H1 (cell line): ENCODE measurements around the gene RAD51B. TPM values are rescaled to one million over a fixed set of nuclear protein-coding genes. Genes with fewer than 3 reads are reported as not detected.

ENCODE experiments used
- CTCF ChIA-PET: fragments of 300-600 bp; sonication (Branson Sonifier 250); formaldehyde crosslinking; loops from one replicate; lab custom pipeline; 2021; ENCODE audit not compliant: partially characterized antibody; lab: Charles Lee
- POLR2A ChIA-PET: fragments of 300-600 bp; sonication (Branson Sonifier 250); formaldehyde crosslinking; loops from one replicate; lab custom pipeline; 2021; ENCODE audit warnings: inconsistent platforms; ENCODE audit not compliant: partially characterized antibody; lab: Charles Lee
- DNase-seq, 2 experiments: peaks; one replicate each; pipeline versions ENCODE4 v3.0.0 to v3.0.0-alpha.2; 2010 to 2022; ENCODE audit warnings: low spot score in 2 of 2, low read depth in 1 of 2, mixed read lengths in 1 of 2
- FAIRE-seq: peaks from 2 replicates; lab custom pipeline; 2011; peaks lifted over from hg19 to GRCh38; lab: Jason Lieb, UNC
- H2AFZ ChIP-seq: 2 replicates; pipeline ENCODE4 v1.8.1; 2012; ENCODE audit warnings: low read length, inconsistent platforms
- H2AK5ac ChIP-seq: 2 replicates; pipeline ENCODE4 v1.6.1; 2013; ENCODE audit warnings: low read depth, low read length
- H2BK120ac ChIP-seq: replicated peaks from 2 replicates; pipeline ENCODE3; 2013; ENCODE audit warnings: low read depth, low read length, inconsistent platforms
- H2BK12ac ChIP-seq: 2 replicates; pipeline ENCODE4 v1.6.1; 2013; ENCODE audit warnings: low read depth, low read length
- H2BK15ac ChIP-seq: 2 replicates; pipeline ENCODE4 v1.6.1; 2013; ENCODE audit warnings: low read length
- H2BK20ac ChIP-seq: 2 replicates; pipeline ENCODE4 v1.6.1; 2013; ENCODE audit warnings: low read length
- H2BK5ac ChIP-seq: 2 replicates; pipeline ENCODE4 v1.6.1; 2013; ENCODE audit warnings: low read depth, low read length
- H3K14ac ChIP-seq: 2 replicates; pipeline ENCODE4 v1.6.1; 2013; ENCODE audit warnings: inconsistent platforms; ENCODE audit not compliant: insufficient read length
- H3K18ac ChIP-seq: 2 replicates; pipeline ENCODE4 v1.6.1; 2013; ENCODE audit warnings: low read length; ENCODE audit errors: extremely low read depth
- H3K23ac ChIP-seq: 2 replicates; pipeline ENCODE4 v1.6.1; 2013; ENCODE audit warnings: inconsistent platforms; ENCODE audit not compliant: insufficient read length
- H3K23me2 ChIP-seq: 2 replicates; pipeline ENCODE4 v1.6.1; 2013; ENCODE audit warnings: low read depth, low read length
- H3K27ac ChIP-seq: 2 replicates; pipeline ENCODE4 v1.6.1; 2011; ENCODE audit warnings: low read depth, low read length, inconsistent platforms
- H3K27me3 ChIP-seq, 4 experiments: replicated peaks in 1 of 4; 1 replicate in 1 of 4; 2 replicates in 3 of 4; pipeline versions ENCODE4 v1.6.1 to v1.8.1; 2011 to 2013; ENCODE audit warnings: low read length in 3 of 4, mild to moderate bottlenecking in 3 of 4, inconsistent platforms in 2 of 4, mixed read lengths in 2 of 4, moderate library complexity in 1 of 4; ENCODE audit not compliant: control insufficient read depth in 3 of 4, insufficient read depth in 3 of 4; ENCODE audit errors: extremely low read depth in 1 of 4
- H3K36me3 ChIP-seq, 4 experiments: 2 replicates each; pipeline versions ENCODE4 v1.6.1 to v1.8.1; 2011 to 2013; ENCODE audit warnings: mild to moderate bottlenecking in 4 of 4, low read length in 3 of 4, moderate library complexity in 2 of 4, control low read depth in 1 of 4, inconsistent platforms in 1 of 4; ENCODE audit not compliant: insufficient read depth in 4 of 4, control insufficient read depth in 2 of 4
- H3K4ac ChIP-seq: replicated peaks from 2 replicates; pipeline ENCODE3; 2013; ENCODE audit warnings: low read length, low read depth, mixed read lengths, inconsistent platforms; ENCODE audit not compliant: insufficient read length
- H3K4me1 ChIP-seq, 4 experiments: replicated peaks in 1 of 4; 1 replicate in 1 of 4; 2 replicates in 3 of 4; pipeline versions ENCODE4 v1.6.1 to v1.8.1; 2011 to 2013; ENCODE audit warnings: low read length in 3 of 4, inconsistent platforms in 2 of 4, mixed read lengths in 1 of 4; ENCODE audit not compliant: insufficient read depth in 4 of 4, control insufficient read depth in 3 of 4
- H3K4me2 ChIP-seq, 2 experiments: 2 replicates each; pipeline versions ENCODE4 v1.6.1 to v1.8.1; 2011 to 2013; ENCODE audit warnings: low read depth in 2 of 2, low read length in 2 of 2, control low read depth in 1 of 2, inconsistent platforms in 1 of 2, mild to moderate bottlenecking in 1 of 2; ENCODE audit not compliant: insufficient read depth in 1 of 2
- H3K4me3 ChIP-seq, 4 experiments: fragments of 200-600, 300-600 bp in 1 of 4; sonication (generic), shearing (Covaris generic), sonication (Bioruptor Twin) in 1 of 4; 2 replicates each; pipeline versions ENCODE4 v1.5.1 to v1.8.1; 2011 to 2016; ENCODE audit warnings: low read length in 4 of 4, low read depth in 3 of 4, control low read depth in 2 of 4, inconsistent platforms in 2 of 4, mild to moderate bottlenecking in 2 of 4, mixed read lengths in 1 of 4, moderate library complexity in 1 of 4; ENCODE audit not compliant: insufficient read depth in 2 of 4; ENCODE audit errors: extremely low read depth in 1 of 4
- H3K56ac ChIP-seq: replicated peaks from 2 replicates; pipeline ENCODE3; 2013; ENCODE audit warnings: low read depth, mild to moderate bottlenecking, mixed read lengths, low read length, inconsistent platforms; ENCODE audit not compliant: insufficient read length
- H3K79me1 ChIP-seq: 2 replicates; pipeline ENCODE4 v1.6.1; 2013; ENCODE audit warnings: low read depth, low read length, control low read depth
- H3K79me2 ChIP-seq, 2 experiments: 2 replicates each; pipeline versions ENCODE4 v1.6.1 to v1.8.1; 2012 to 2013; ENCODE audit warnings: low read length in 2 of 2, mild to moderate bottlenecking in 2 of 2, inconsistent platforms in 1 of 2; ENCODE audit not compliant: insufficient read depth in 2 of 2, control insufficient read depth in 1 of 2
- H3K9ac ChIP-seq, 4 experiments: replicated peaks in 1 of 4; 1 replicate in 1 of 4; 2 replicates in 3 of 4; pipeline versions ENCODE4 v1.6.1 to v1.8.1; 2011 to 2013; ENCODE audit warnings: low read depth in 3 of 4, low read length in 3 of 4, control low read depth in 2 of 4, mild to moderate bottlenecking in 2 of 4, moderate library complexity in 2 of 4, inconsistent platforms in 1 of 4; ENCODE audit errors: extremely low read depth in 1 of 4
- H3K9me3 ChIP-seq, 2 experiments: 2 replicates each; pipeline versions ENCODE4 v1.6.1 to v1.8.1; 2012 to 2013; ENCODE audit warnings: mild to moderate bottlenecking in 2 of 2, moderate library complexity in 2 of 2, control low read depth in 1 of 2, inconsistent platforms in 1 of 2, low read depth in 1 of 2, low read length in 1 of 2, mixed read lengths in 1 of 2; ENCODE audit not compliant: insufficient read depth in 2 of 2
- H4K20me1 ChIP-seq, 2 experiments: replicated peaks in 1 of 2; 2 replicates each; pipeline versions ENCODE3 to v1.8.1; 2011 to 2013; ENCODE audit warnings: inconsistent platforms in 2 of 2, low read length in 2 of 2, mild to moderate bottlenecking in 1 of 2; ENCODE audit not compliant: insufficient read depth in 2 of 2, control insufficient read depth in 1 of 2
- H4K5ac ChIP-seq: 2 replicates; pipeline ENCODE4 v1.6.1; 2013; ENCODE audit warnings: low read length, low read depth, mixed read lengths, inconsistent platforms; ENCODE audit not compliant: insufficient read length
- H4K8ac ChIP-seq: 2 replicates; pipeline ENCODE4 v1.8.0; 2013; ENCODE audit warnings: mild to moderate bottlenecking, moderate library complexity, low read length, inconsistent platforms; ENCODE audit not compliant: insufficient read depth; ENCODE audit errors: extremely low read depth
- H4K91ac ChIP-seq: replicated peaks from 2 replicates; pipeline ENCODE3; 2013; ENCODE audit warnings: low read length, mixed read lengths, inconsistent platforms; ENCODE audit not compliant: insufficient read length
- CHD7 ChIP-seq: fragments of 300-600 bp; sonication (generic); IDR thresholded peaks from 2 replicates; pipeline ENCODE4 v1.7.1; 2012; ENCODE audit warnings: low read length, moderate library complexity, mild to moderate bottlenecking, inconsistent platforms; ENCODE audit not compliant: insufficient replicate concordance
- NRF1 ChIP-seq: IDR thresholded peaks from 2 replicates; pipeline ENCODE4 v1.6.1; 2011; ENCODE audit warnings: mild to moderate bottlenecking, low read depth, low read length, improper control_type of control experiment
- polyA plus RNA-seq, 7 experiments: library from polyadenylated mRNA; depleted of rRNA in 3 of 7; stranded (reverse) in 5 of 7; unstranded in 2 of 7; fragments of >200 nt in 5 of 7; fragments of 200-250 nt in 2 of 7; gene quantifications; 1 replicate in 5 of 7; 2 replicates in 1 of 7; 4 replicates in 1 of 7; pipeline versions ENCODE4 v1.2.1 to v1.2.3, GENCODE V29; 2011 to 2013; ENCODE audit warnings: missing spikeins in 2 of 7, mixed read lengths in 2 of 7
- total RNA-seq: library from RNA; stranded (reverse); fragmentation: NEBNext Ultra II Directional; extraction: Animal tissue kit (Norgen Biotek cat#: 25700); gene quantifications from 2 replicates; pipeline ENCODE4 v1.2.1, GENCODE V29; 2021

RAD51B gene
- total and polyA plus RNA-seq, 2 of the 8 experiments (the other 6 are each of a cell fraction or from before 2014, with no cell fraction given): 3.9 to 14.9 TPM

GRCh38 chr14:68147303-68147702 lies 327.7 kb downstream of the RAD51B start:
- Histone ChIP-seq H3K27me3 (no peaks in the 10 kb centered on the region), H3K9ac (no peak overlapping the region), H2BK20ac (no peak overlapping the region), H3K79me2 (no peaks in the 10 kb centered on the region), H3K79me1 (no peaks in the 10 kb centered on the region), H4K91ac (no peak overlapping the region), H3K36me3 (no peaks in the 10 kb centered on the region; a peak in 1 of 8 replicates), H3K4me3 (no peak overlapping the region), H3K9me3 (no peaks in the 10 kb centered on the region; a peak in 1 of 4 replicates), H2AFZ (no peak overlapping the region), H3K23ac (no peak overlapping the region), H2BK12ac (no peak overlapping the region), H2BK15ac (no peak overlapping the region), H3K4me2 (no peak overlapping the region), H2AK5ac (no peak overlapping the region), H3K18ac (no peak overlapping the region), H4K8ac (no peak overlapping the region), H2BK5ac (no peak overlapping the region), H3K4ac (no peak overlapping the region), H3K27ac (no peak overlapping the region), H4K20me1 (no peaks in the 10 kb centered on the region), H3K14ac (no peak overlapping the region), H3K23me2 (no peaks in the 10 kb centered on the region), H2BK120ac (no peak overlapping the region), H3K56ac (no peak overlapping the region), H3K4me1 (no peaks in the 10 kb centered on the region), H4K5ac (no peak overlapping the region)
- FAIRE-seq (no peak), DNase-seq (no peak)
- CTCF ChIA-PET: no interaction called here
- POLR2A ChIA-PET: no interaction called here
- no peak for TF ChIP-seq CHD7
- TF ChIP-seq NRF1: no peak
